ENCODE data around the gene RPGRIP1.
A peak's percentile ranks its signal among the peaks of the same experiment; 100 is the strongest.

Gene RPGRIP1

GRCh38 chr14:21279783-21280182 is at the start of gene RPGRIP1:
Gene RPGRIP1 (plus strand): TSS chr14:21280083. CDS start chr14:21287977, 7,894 bp downstream.
- Mint-ChIP-seq H3K4me1 (no peaks in the 10 kb centered on the region), H3K27me3 (ENCODE audit: low read depth) (no peaks in the 10 kb centered on the region), H3K27ac (no peak within 1 kb of the TSS), H3K9me3 (no peaks in the 10 kb centered on the region), H3K4me3 (no peak within 1 kb of the TSS), H3K36me3 (ENCODE audit: low read depth) (no peaks in the 10 kb centered on the region)
- TF ChIP-seq CTCF (IDR thresholded peaks at IDR 0.05; ENCODE audit: unreplicated experiment in 3 of 3) = no peak

GRCh38 chr14:21231020-21231652 is 48.7 kb upstream of the RPGRIP1 start:
- no peak overlapping the region for H3K4me3 Mint-ChIP-seq
- H3K27me3 Mint-ChIP-seq (ENCODE audit: low read depth) = no peaks in the 10 kb centered on the region
- peaks cover 10% of the 10 kb centered on the region for H3K4me1 Mint-ChIP-seq
- H3K9me3 Mint-ChIP-seq = no peaks in the 10 kb centered on the region
- peak overlapping the region in 2 of 3 experiments; percentile 7 to 25 for H3K27ac Mint-ChIP-seq
- peaks cover 80% of the 10 kb centered on the region for H3K36me3 Mint-ChIP-seq (ENCODE audit: low read depth)
- no peak for TF ChIP-seq CTCF (IDR thresholded peaks at IDR 0.05; ENCODE audit: unreplicated experiment in 3 of 3)

- Mint-ChIP-seq H3K4me3 (no peak overlapping the region), H3K27ac (peak overlapping the region in 1 of 3 experiments; percentile 56), H3K36me3 (ENCODE audit: low read depth) (peaks cover 69% of the 10 kb centered on the region)
Measured at GRCh38 chr14:21233457-21234076, 46.3 kb upstream of the RPGRIP1 start.

GRCh38 chr14:21234112-21234511 is 45.8 kb upstream of the RPGRIP1 start:
- peak overlapping the region in 1 of 3 experiments; percentile 56 for H3K27ac Mint-ChIP-seq
- H3K27me3 Mint-ChIP-seq (ENCODE audit: low read depth) = no peaks in the 10 kb centered on the region
- TF ChIP-seq CTCF (IDR thresholded peaks at IDR 0.05; ENCODE audit: unreplicated experiment in 3 of 3) = no peak
- no peak overlapping the region for H3K4me3 Mint-ChIP-seq
- peaks cover 10% of the 10 kb centered on the region for H3K4me1 Mint-ChIP-seq
- no peaks in the 10 kb centered on the region for H3K9me3 Mint-ChIP-seq
- peaks cover 74% of the 10 kb centered on the region for H3K36me3 Mint-ChIP-seq (ENCODE audit: low read depth)

More at GRCh38 chr14:21233457-21234076, 46.3 kb upstream of the RPGRIP1 start:
- TF ChIP-seq CTCF (IDR thresholded peaks at IDR 0.05; ENCODE audit: unreplicated experiment in 3 of 3) = no peak
- peaks cover 10% of the 10 kb centered on the region for H3K4me1 Mint-ChIP-seq
- no peaks in the 10 kb centered on the region for H3K27me3 Mint-ChIP-seq (ENCODE audit: low read depth)
- no peaks in the 10 kb centered on the region for H3K9me3 Mint-ChIP-seq

GRCh38 chr14:21236948-21237797 is 42.7 kb upstream of the RPGRIP1 start:
- no peak for TF ChIP-seq CTCF (IDR thresholded peaks at IDR 0.05; ENCODE audit: unreplicated experiment in 3 of 3)
- Mint-ChIP-seq H3K27me3 (ENCODE audit: low read depth) (no peaks in the 10 kb centered on the region), H3K9me3 (no peaks in the 10 kb centered on the region), H3K36me3 (ENCODE audit: low read depth) (peaks cover 59% of the 10 kb centered on the region), H3K4me3 (no peak overlapping the region), H3K4me1 (peaks cover 16% of the 10 kb centered on the region), H3K27ac (no peak overlapping the region)

Measured in nephron (organoid).